Fibroblast of lung (primary cell): ENCODE results near the gene TNNT1. TPM values are rescaled to one million over a fixed set of nuclear protein-coding genes. Genes with fewer than 3 reads are reported as not detected.
A peak's percentile ranks its signal among the peaks of the same experiment; 100 is the strongest.

Experiments
- DNase-seq, 2 donors: peaks; one replicate each; pipeline versions ENCODE4 v3.0.0 to v3.0.0-alpha.2; 2010; ENCODE audit warnings: low read depth in 2 of 2
- H2AFZ ChIP-seq: 2 replicates; pipeline ENCODE4 v1.5.1; 2012; ENCODE audit warnings: low read length, control low read depth, inconsistent platforms
- H3K27ac ChIP-seq: 2 replicates; pipeline ENCODE4 v1.5.1; 2011; ENCODE audit warnings: low read length, control low read depth; ENCODE audit not compliant: insufficient read depth
- H3K27me3 ChIP-seq: 2 replicates; pipeline ENCODE4 v1.5.1; 2011; ENCODE audit warnings: mild to moderate bottlenecking, low read length; ENCODE audit not compliant: control insufficient read depth, insufficient read depth
- H3K36me3 ChIP-seq: 2 replicates; pipeline ENCODE4 v1.5.1; 2011; ENCODE audit warnings: low read length; ENCODE audit not compliant: control insufficient read depth, insufficient read depth
- H3K4me1 ChIP-seq: 2 replicates; pipeline ENCODE4 v1.5.1; 2011; ENCODE audit warnings: low read length; ENCODE audit not compliant: control insufficient read depth, insufficient read depth; ENCODE audit errors: extremely low read depth
- H3K4me2 ChIP-seq: 2 replicates; pipeline ENCODE4 v1.5.1; 2011; ENCODE audit warnings: low read length, control low read depth; ENCODE audit not compliant: insufficient read depth; ENCODE audit errors: extremely low read depth
- H3K4me3 ChIP-seq, 4 experiments: fragments of 200-600 bp in 1 of 4; sonication (generic) in 1 of 4; replicated peaks in 1 of 4; 2 replicates each; pipeline ENCODE4 v1.5.1; 2011 to 2016; ENCODE audit warnings: low read length in 4 of 4, low read depth in 3 of 4, mild to moderate bottlenecking in 3 of 4, control low read depth in 2 of 4, inconsistent platforms in 1 of 4, mixed read lengths in 1 of 4; ENCODE audit not compliant: insufficient read depth in 1 of 4; ENCODE audit errors: control extremely low read depth in 1 of 4
- H3K79me2 ChIP-seq: 2 replicates; pipeline ENCODE4 v1.5.1; 2012; ENCODE audit warnings: mild to moderate bottlenecking, low read length, inconsistent platforms; ENCODE audit not compliant: control insufficient read depth, insufficient read depth
- H3K9ac ChIP-seq: 2 replicates; pipeline ENCODE4 v1.5.1; 2011; ENCODE audit warnings: mild to moderate bottlenecking, low read length, control low read depth; ENCODE audit not compliant: insufficient read depth
- H3K9me3 ChIP-seq: 2 replicates; pipeline ENCODE4 v1.5.1; 2012; ENCODE audit warnings: low read depth, low read length; ENCODE audit not compliant: control insufficient read depth, insufficient read depth
- H4K20me1 ChIP-seq: 2 replicates; pipeline ENCODE4 v1.5.1; 2011; ENCODE audit warnings: low read length; ENCODE audit not compliant: control insufficient read depth, insufficient read depth; ENCODE audit errors: extremely low read depth
- EZH2 ChIP-seq: IDR thresholded peaks from 2 replicates; pipeline ENCODE4 v1.5.1; 2012; ENCODE audit warnings: low read length, control low read depth, mild to moderate bottlenecking; ENCODE audit errors: missing control alignments
- polyA minus RNA-seq: library from RNA; depleted of rRNA, polyadenylated mRNA; stranded (reverse); fragments of >200 nt; gene quantifications from 2 replicates; pipeline ENCODE4 v1.2.3, GENCODE V29; 2011; ENCODE audit warnings: low replicate concordance
- polyA plus RNA-seq, 2 donors: library from polyadenylated mRNA; depleted of rRNA in 1 of 2; stranded (reverse) in 1 of 2; unstranded in 1 of 2; fragments of >200 nt; gene quantifications; 2 replicates each; pipeline ENCODE4 v1.2.1, GENCODE V29; 2011 to 2012; ENCODE audit warnings: missing spikeins in 1 of 2
- total RNA-seq: library from RNA; depleted of rRNA; stranded (reverse); fragments of >200 nt; gene quantifications from 2 replicates; pipeline ENCODE4 v1.2.1, GENCODE V29; 2014
- TF ChIP-seq, protein P1 (sequence below), 2 donors: IDR thresholded peaks in 1 of 2; conservative IDR thresholded peaks in 1 of 2; 1 replicate in 1 of 2; 2 replicates in 1 of 2; pipeline ENCODE4 v1.5.1; 2011 to 2012; ENCODE audit warnings: low read length in 2 of 2, control low read depth in 1 of 2, inconsistent platforms in 1 of 2, low read depth in 1 of 2, mild to moderate bottlenecking in 1 of 2

TNNT1 gene, protein sequence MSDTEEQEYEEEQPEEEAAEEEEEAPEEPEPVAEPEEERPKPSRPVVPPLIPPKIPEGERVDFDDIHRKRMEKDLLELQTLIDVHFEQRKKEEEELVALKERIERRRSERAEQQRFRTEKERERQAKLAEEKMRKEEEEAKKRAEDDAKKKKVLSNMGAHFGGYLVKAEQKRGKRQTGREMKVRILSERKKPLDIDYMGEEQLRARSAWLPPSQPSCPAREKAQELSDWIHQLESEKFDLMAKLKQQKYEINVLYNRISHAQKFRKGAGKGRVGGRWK
- total RNA-seq, result 7.4 and 10.4 TPM in 2 replicates
- polyA plus RNA-seq, result 1.4 and 1.7 TPM in 2 replicates
- 3.3 and 3.9 TPM in 2 replicates for polyA plus RNA-seq (2012)
- polyA minus RNA-seq, result not detected in 2 replicates

DNA sequence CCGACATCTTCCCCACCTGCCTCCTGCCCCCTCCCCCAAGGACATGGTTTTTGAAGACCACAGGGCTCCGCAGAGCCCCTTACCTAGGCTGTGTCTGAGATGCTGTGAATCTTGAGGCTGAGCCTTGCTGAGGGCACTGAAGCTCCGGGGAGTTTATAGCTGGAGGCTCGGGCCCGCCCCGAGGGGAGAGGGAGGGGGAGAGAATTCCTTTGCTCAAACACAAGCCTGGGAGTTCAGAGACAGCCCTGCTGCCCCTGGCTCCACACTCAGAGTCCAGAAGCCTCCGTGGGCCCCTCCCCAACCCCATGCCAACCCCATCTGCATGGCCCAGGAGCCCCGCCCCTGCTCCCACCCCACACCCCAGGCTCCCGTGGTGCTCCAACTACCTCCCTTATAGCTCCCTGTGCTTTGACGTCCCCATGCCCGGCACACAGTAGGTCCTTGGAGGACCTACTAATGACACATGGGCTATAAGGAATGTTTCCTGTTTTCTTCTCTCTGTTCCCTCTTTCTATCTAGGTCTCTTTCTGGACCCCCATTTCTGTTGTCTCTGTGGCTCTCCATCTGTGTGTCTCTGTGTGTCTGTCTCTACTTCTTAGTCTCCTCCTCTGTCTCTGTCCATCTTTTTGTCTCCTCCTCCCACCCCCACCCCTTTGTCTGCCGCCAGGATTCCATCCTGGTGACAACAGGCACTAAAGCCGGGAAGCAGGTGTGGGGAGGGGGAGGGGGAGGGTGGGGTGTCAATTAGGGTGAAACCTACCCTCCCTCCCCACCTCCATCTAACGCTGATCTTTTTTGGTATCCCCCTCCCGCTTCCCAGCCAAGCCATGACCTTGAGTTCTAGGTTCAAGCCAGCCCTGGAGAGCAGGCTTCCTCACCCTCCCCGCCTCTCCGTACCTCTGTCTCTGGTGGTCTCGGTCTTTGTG lies at the start of gene TNNT1:
TNNT1 (minus strand) TSS at position 129 of the 926 bp plus-strand sequence. CDS start 2,049 bp downstream, outside the sequence.
- no peak within 1 kb of the TSS for H2AFZ ChIP-seq
- H4K20me1 ChIP-seq, result no peaks in the 10 kb centered on the region
- H3K4me2 ChIP-seq, result no peak within 1 kb of the TSS
- no peaks in the 10 kb centered on the region for H3K4me1 ChIP-seq
- no peaks in the 10 kb centered on the region for H3K9me3 ChIP-seq
- no peak within 1 kb of the TSS for H3K4me3 ChIP-seq
- H3K9ac ChIP-seq, result no peak within 1 kb of the TSS
- no peak within 1 kb of the TSS for H3K27ac ChIP-seq
- TF ChIP-seq, protein P1, sequence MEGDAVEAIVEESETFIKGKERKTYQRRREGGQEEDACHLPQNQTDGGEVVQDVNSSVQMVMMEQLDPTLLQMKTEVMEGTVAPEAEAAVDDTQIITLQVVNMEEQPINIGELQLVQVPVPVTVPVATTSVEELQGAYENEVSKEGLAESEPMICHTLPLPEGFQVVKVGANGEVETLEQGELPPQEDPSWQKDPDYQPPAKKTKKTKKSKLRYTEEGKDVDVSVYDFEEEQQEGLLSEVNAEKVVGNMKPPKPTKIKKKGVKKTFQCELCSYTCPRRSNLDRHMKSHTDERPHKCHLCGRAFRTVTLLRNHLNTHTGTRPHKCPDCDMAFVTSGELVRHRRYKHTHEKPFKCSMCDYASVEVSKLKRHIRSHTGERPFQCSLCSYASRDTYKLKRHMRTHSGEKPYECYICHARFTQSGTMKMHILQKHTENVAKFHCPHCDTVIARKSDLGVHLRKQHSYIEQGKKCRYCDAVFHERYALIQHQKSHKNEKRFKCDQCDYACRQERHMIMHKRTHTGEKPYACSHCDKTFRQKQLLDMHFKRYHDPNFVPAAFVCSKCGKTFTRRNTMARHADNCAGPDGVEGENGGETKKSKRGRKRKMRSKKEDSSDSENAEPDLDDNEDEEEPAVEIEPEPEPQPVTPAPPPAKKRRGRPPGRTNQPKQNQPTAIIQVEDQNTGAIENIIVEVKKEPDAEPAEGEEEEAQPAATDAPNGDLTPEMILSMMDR (conservative IDR thresholded peaks at IDR 0.05 in 1 of 2, IDR thresholded peaks at IDR 0.05 in 1 of 2; ENCODE audit: low read depth in 1 of 2, low read length in 2 of 2), result no peak
- peak; percentile 26 for TF ChIP-seq EZH2
- H3K79me2 ChIP-seq, result no peaks in the 10 kb centered on the region
- DNase-seq, result no peak
- H3K36me3 ChIP-seq, result no peaks in the 10 kb centered on the region
- H3K27me3 ChIP-seq, result peaks cover 18% of the 10 kb centered on the region

DNA sequence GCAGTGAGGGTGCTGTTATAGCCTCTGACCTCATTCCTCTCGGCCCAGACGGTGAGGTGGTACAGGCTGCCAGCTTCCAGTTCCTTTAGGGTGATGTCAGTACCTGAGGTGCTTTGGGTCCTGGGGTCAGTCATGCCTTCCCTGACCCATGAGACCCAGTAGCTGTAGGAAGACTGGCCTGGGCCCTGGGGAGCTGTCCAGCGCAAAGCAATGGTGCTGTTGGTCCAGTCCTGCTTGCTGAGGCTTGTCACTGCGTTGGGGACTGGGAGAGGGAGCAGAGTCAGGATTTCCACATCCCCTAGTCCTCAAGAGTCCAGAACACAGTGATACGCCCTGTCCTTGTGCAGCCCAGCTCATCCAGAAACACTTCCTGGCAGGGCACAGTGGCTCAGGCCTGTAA lies 49.6 kb upstream of the TNNT1 start:
- DNase-seq, result no peak
- Histone ChIP-seq H3K9me3 (no peaks in the 10 kb centered on the region), H3K4me1 (no peaks in the 10 kb centered on the region), H3K4me3 (no peak overlapping the region), H3K27me3 (no peaks in the 10 kb centered on the region), H3K36me3 (no peaks in the 10 kb centered on the region), H2AFZ (no peak overlapping the region), H3K79me2 (no peaks in the 10 kb centered on the region), H4K20me1 (no peaks in the 10 kb centered on the region), H3K9ac (no peak overlapping the region), H3K27ac (no peak overlapping the region), H3K4me2 (no peak overlapping the region)
- TF ChIP-seq, protein P1 (conservative IDR thresholded peaks at IDR 0.05 in 1 of 2, IDR thresholded peaks at IDR 0.05 in 1 of 2; ENCODE audit: low read depth in 1 of 2, low read length in 2 of 2), result no peak
- no peak for TF ChIP-seq EZH2

DNA sequence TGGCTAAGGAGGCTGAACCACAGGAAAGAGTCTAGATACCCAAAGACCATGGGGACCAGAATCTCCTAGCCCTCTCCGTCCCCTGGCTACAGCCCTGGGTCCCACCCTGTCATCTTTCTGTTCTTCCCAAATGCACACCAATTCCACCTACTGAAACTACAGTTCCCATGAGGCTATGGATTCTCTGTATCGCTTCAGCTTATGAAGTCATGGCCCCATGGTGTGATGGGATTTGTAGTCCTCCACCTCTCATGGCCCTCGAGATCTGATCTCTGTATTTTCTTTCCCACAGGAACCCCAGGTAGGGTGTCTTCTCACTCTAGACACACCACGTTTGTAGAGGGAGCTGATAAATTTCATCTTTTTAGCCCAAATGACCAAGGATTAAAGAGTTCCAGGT lies 48.5 kb upstream of the TNNT1 start:
- no peaks in the 10 kb centered on the region for H3K36me3 ChIP-seq
- no peaks in the 10 kb centered on the region for H3K27me3 ChIP-seq
- no peaks in the 10 kb centered on the region for H3K9me3 ChIP-seq
- no peak overlapping the region for H3K4me3 ChIP-seq
- H2AFZ ChIP-seq, result no peak overlapping the region
- no peaks in the 10 kb centered on the region for H4K20me1 ChIP-seq
- H3K9ac ChIP-seq, result no peak overlapping the region
- no peaks in the 10 kb centered on the region for H3K79me2 ChIP-seq
- no peak for DNase-seq
- H3K4me2 ChIP-seq, result no peak overlapping the region
- no peak overlapping the region for H3K27ac ChIP-seq
- no peak for TF ChIP-seq EZH2
- TF ChIP-seq, protein P1 (conservative IDR thresholded peaks at IDR 0.05 in 1 of 2, IDR thresholded peaks at IDR 0.05 in 1 of 2; ENCODE audit: low read depth in 1 of 2, low read length in 2 of 2), result no peak
- no peaks in the 10 kb centered on the region for H3K4me1 ChIP-seq
